ENCODE results near the gene SLC50A1.

GRCh38 chr1:155186794-155187455, 51.3 kb downstream of the SLC50A1 start:
- no peak for TF ChIP-seq FOXM1 (IDR thresholded peaks at IDR 0.05; ENCODE audit: borderline replicate concordance, low read depth)
- TF ChIP-seq REST (IDR thresholded peaks at IDR 0.05; ENCODE audit: low read depth): no peak
- TF ChIP-seq ZBTB7A (IDR thresholded peaks at IDR 0.05; ENCODE audit: low read depth): no peak
- TF ChIP-seq EP300 (IDR thresholded peaks at IDR 0.05; ENCODE audit: borderline replicate concordance): no peak
- no peak for TF ChIP-seq MAX (IDR thresholded peaks at IDR 0.05)
- TF ChIP-seq YY1 (IDR thresholded peaks at IDR 0.05; ENCODE audit: low read depth): no peak
- no peak for TF ChIP-seq TAF1 (IDR thresholded peaks at IDR 0.05; ENCODE audit: low read depth)
- TF ChIP-seq RAD21 (IDR thresholded peaks at IDR 0.05; ENCODE audit: low read depth): no peak
- no peak for TF ChIP-seq CREB1 (IDR thresholded peaks at IDR 0.05; ENCODE audit: low read depth)
- no peak for TF ChIP-seq NFIC (IDR thresholded peaks at IDR 0.05)
- TF ChIP-seq EGR1 (IDR thresholded peaks at IDR 0.05): no peak
- TF ChIP-seq TCF12 (IDR thresholded peaks at IDR 0.05; ENCODE audit: low read depth): no peak
- no peak for TF ChIP-seq CEBPB (IDR thresholded peaks at IDR 0.05)
